MV-4-11 (cell line): ENCODE data around the gene PHF3.

Source experiments
- DNase-seq: peaks from one replicate; lab custom pipeline; 2025; lab: John Stamatoyannopoulos, UW

Gene PHF3

GRCh38 chr6:63643862-63644261 lies 8.3 kb downstream of the PHF3 start:
- DNase-seq = peak; percentile 44

- no peak for DNase-seq
Measured at GRCh38 chr6:63644668-63645326, 9.2 kb downstream of the PHF3 start.

- peak; percentile 64 for DNase-seq
Measured at GRCh38 chr6:63649269-63649668, 13.7 kb downstream of the PHF3 start.

- DNase-seq = no peak
Measured at GRCh38 chr6:63649847-63650265, 14.3 kb downstream of the PHF3 start.

GRCh38 chr6:63652980-63653379 lies 17.4 kb downstream of the PHF3 start:
- no peak for DNase-seq

- DNase-seq = no peak
Measured at GRCh38 chr6:63660757-63661156, 25.2 kb downstream of the PHF3 start.

- DNase-seq = no peak
Measured at GRCh38 chr6:63661769-63662168, 26.2 kb downstream of the PHF3 start.

- no peak for DNase-seq
Measured at GRCh38 chr6:63663147-63663955, 27.7 kb downstream of the PHF3 start.

GRCh38 chr6:63663956-63664281 lies 28.3 kb downstream of the PHF3 start:
- no peak for DNase-seq

GRCh38 chr6:63671098-63671754 lies 35.6 kb downstream of the PHF3 start:
- DNase-seq = no peak

GRCh38 chr6:63672582-63673129 lies 37.1 kb downstream of the PHF3 start:
- DNase-seq = peak; percentile 59

GRCh38 chr6:63673692-63674091 lies 38.1 kb downstream of the PHF3 start:
- no peak for DNase-seq

- no peak for DNase-seq
Measured at GRCh38 chr6:63674635-63675034, 39.0 kb downstream of the PHF3 start.

- no peak for DNase-seq
Measured at GRCh38 chr6:63675138-63675537, 39.5 kb downstream of the PHF3 start.

- DNase-seq = no peak
Measured at GRCh38 chr6:63676412-63677114, 41.0 kb downstream of the PHF3 start.

GRCh38 chr6:63677282-63677681 lies 41.7 kb downstream of the PHF3 start:
- DNase-seq = no peak

GRCh38 chr6:63683071-63683603 lies 47.5 kb downstream of the PHF3 start:
- DNase-seq = peak; percentile 52

GRCh38 chr6:63685446-63686379 lies 50.1 kb downstream of the PHF3 start:
- peak; percentile 82 for DNase-seq

GRCh38 chr6:63689421-63689820 lies 53.8 kb downstream of the PHF3 start:
- no peak for DNase-seq

- DNase-seq = peak; percentile 34
Measured at GRCh38 chr6:63690221-63690620, 54.6 kb downstream of the PHF3 start.

GRCh38 chr6:63705707-63706106 lies 70.1 kb downstream of the PHF3 start:
- DNase-seq = no peak
